D721Med (cell line): Measurements from ENCODE around the gene FUCA2.

Experiments used
- DNase-seq: peaks from one replicate; pipeline ENCODE4 v3.0.0; 2011; ENCODE audit warnings: low spot score; ENCODE audit not compliant: insufficient read length
- FAIRE-seq: peaks from 2 replicates; lab custom pipeline; 2011; peaks lifted over from hg19 to GRCh38; lab: Jason Lieb, UNC
- TF ChIP-seq, protein P1 (sequence below): IDR thresholded peaks from 2 replicates; pipeline ENCODE4 v1.5.1; 2012; ENCODE audit warnings: mild to moderate bottlenecking, control low read depth; ENCODE audit not compliant: insufficient read depth; ENCODE audit errors: missing control alignments

The FUCA2 gene

GRCh38 chr6:143535189-143535614 is 23.7 kb upstream of the FUCA2 start:
- no peak for FAIRE-seq
- TF ChIP-seq, protein P1, sequence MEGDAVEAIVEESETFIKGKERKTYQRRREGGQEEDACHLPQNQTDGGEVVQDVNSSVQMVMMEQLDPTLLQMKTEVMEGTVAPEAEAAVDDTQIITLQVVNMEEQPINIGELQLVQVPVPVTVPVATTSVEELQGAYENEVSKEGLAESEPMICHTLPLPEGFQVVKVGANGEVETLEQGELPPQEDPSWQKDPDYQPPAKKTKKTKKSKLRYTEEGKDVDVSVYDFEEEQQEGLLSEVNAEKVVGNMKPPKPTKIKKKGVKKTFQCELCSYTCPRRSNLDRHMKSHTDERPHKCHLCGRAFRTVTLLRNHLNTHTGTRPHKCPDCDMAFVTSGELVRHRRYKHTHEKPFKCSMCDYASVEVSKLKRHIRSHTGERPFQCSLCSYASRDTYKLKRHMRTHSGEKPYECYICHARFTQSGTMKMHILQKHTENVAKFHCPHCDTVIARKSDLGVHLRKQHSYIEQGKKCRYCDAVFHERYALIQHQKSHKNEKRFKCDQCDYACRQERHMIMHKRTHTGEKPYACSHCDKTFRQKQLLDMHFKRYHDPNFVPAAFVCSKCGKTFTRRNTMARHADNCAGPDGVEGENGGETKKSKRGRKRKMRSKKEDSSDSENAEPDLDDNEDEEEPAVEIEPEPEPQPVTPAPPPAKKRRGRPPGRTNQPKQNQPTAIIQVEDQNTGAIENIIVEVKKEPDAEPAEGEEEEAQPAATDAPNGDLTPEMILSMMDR = no peak
- DNase-seq = no peak

- DNase-seq (no peak), FAIRE-seq (no peak)
- TF ChIP-seq, protein P1 = no peak
Measured at GRCh38 chr6:143531720-143532499, 20.4 kb upstream of the FUCA2 start.

DNA sequence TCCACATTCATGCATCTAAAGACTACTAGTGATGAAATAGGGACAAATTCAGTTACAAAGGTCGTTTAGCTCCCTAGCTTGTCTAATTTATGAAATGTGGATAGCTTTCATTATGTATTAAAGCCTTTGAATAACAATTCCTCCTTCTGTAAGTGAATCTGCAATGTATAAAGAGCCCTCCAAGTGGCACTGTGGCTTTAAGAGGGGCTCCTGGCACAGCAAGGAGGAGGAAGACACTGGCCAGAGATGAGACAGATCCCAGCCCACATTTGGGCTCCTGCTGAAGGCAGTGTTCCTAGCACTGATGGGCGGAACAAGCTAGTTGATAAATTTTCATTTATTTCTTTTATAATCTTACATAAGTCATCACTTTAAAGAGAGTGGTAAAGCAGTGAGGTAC is 17.6 kb upstream of the FUCA2 start:
- DNase-seq (no peak), FAIRE-seq (no peak)
- TF ChIP-seq, protein P1 = peak; percentile 5

DNA sequence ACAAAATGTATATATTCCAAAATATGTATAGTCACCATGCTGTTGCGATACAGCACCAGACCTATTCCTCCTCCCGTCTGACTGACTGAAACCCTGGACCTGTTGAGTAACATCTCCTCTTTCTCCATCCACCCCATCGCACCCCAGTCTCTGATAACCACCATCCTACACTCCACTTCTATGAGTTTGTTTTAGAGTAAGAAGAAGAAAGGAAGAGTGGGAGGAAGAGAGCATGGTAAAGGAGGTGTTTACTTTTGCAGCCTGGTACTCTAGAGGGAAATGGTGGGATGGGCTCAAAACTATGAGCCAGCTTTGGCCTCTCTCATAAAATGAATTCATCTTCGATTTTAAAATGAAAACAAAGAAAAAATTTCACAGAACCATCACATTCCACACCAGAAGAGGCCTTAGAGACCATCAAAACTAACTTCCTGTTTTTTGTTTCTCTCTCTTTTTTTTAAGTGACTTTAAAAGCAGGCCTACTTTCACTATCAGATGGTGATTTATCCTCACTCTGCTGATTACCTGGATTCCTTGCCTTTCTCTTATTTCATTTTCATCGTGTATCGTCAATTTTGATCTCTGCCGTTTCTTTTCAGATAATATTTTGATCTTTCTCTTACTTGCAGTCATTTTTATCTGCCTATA is 16.8 kb upstream of the FUCA2 start:
- TF ChIP-seq, protein P1 = no peak
- FAIRE-seq = no peak
- no peak for DNase-seq

- TF ChIP-seq, protein P1 = no peak
- FAIRE-seq (no peak), DNase-seq (no peak)
Measured at GRCh38 chr6:143527677-143528076, 16.2 kb upstream of the FUCA2 start.

- TF ChIP-seq, protein P1 = no peak
- FAIRE-seq (no peak), DNase-seq (no peak)
Measured at GRCh38 chr6:143525356-143525755, 13.8 kb upstream of the FUCA2 start.
